Measurements from ENCODE around the gene KRT73. TPM values are rescaled to one million over a fixed set of nuclear protein-coding genes. Genes with fewer than 3 reads are reported as not detected.

The KRT73 gene
- total and polyA plus RNA-seq, 2 of the 8 experiments (the other 6 are each of a cell fraction or from before 2014, with no cell fraction given), result not detected

DNA sequence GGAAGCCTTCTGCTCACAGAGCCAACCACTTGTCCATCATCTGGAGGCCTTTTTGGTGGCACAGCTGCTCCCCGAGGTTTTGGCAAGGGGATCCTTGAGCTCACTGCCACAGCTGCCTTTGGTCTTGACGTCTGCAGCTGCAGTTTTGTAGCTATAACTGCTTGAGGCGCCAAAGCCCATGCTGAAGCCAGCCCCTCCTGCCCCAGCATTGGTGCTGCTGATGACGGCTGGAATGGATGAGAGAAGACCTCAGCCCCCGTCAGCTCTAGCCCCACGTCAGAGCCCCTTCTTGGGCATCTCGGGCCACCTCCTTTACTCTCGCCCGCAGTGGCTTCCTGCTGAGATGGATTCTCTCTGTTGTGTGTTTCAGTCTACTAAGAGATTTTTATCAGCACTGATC is 32.4 kb downstream of the KRT73 start:
- Histone ChIP-seq H4K20me1 (replicated peaks in 1 of 2; ENCODE audit: control insufficient read depth in 1 of 2, insufficient read depth in 2 of 2, low read length in 2 of 2) (no peaks in the 10 kb centered on the region), H3K36me3 (ENCODE audit: control insufficient read depth in 2 of 4, insufficient read depth in 4 of 4, low read length in 3 of 4) (no peaks in the 10 kb centered on the region), H3K56ac (replicated peaks; ENCODE audit: insufficient read length, low read depth, low read length) (no peak overlapping the region), H2BK120ac (replicated peaks; ENCODE audit: low read depth, low read length) (no peak overlapping the region), H3K23me2 (ENCODE audit: low read depth, low read length) (no peaks in the 10 kb centered on the region), H3K14ac (ENCODE audit: insufficient read length) (no peak overlapping the region), H3K18ac (ENCODE audit: extremely low read depth, low read length) (no peak overlapping the region), H4K91ac (replicated peaks; ENCODE audit: insufficient read length, low read length) (no peak overlapping the region), H2BK5ac (ENCODE audit: low read depth, low read length) (no peak overlapping the region), H2AK5ac (ENCODE audit: low read depth, low read length) (no peak overlapping the region), H3K4me2 (ENCODE audit: insufficient read depth in 1 of 2, low read depth in 2 of 2, low read length in 2 of 2) (no peak overlapping the region), H3K9ac (replicated peaks in 1 of 4; ENCODE audit: extremely low read depth in 1 of 4, low read depth in 3 of 4, low read length in 3 of 4) (no peak overlapping the region), H3K4me3 (ENCODE audit: extremely low read depth in 1 of 4, insufficient read depth in 2 of 4, low read depth in 3 of 4, low read length in 4 of 4) (no peak overlapping the region), H2AFZ (ENCODE audit: low read length) (no peak overlapping the region), H3K27me3 (replicated peaks in 1 of 4; ENCODE audit: control insufficient read depth in 3 of 4, extremely low read depth in 1 of 4, insufficient read depth in 3 of 4, low read length in 3 of 4) (no peaks in the 10 kb centered on the region; a peak in 1 of 7 replicates), H2BK12ac (ENCODE audit: low read depth, low read length) (no peak overlapping the region), H2BK20ac (ENCODE audit: low read length) (no peak overlapping the region), H3K4ac (replicated peaks; ENCODE audit: insufficient read length, low read depth, low read length) (no peak overlapping the region), H3K9me3 (ENCODE audit: insufficient read depth in 2 of 2, low read depth in 1 of 2, low read length in 1 of 2) (peaks cover 9% of the 10 kb centered on the region in 2 experiments), H3K4me1 (replicated peaks in 1 of 4; ENCODE audit: control insufficient read depth in 3 of 4, insufficient read depth in 4 of 4, low read length in 3 of 4) (no peaks in the 10 kb centered on the region), H4K8ac (ENCODE audit: extremely low read depth, insufficient read depth, low read length) (no peak overlapping the region), H3K79me1 (ENCODE audit: low read depth, low read length) (no peaks in the 10 kb centered on the region), H3K27ac (ENCODE audit: low read depth, low read length) (no peak overlapping the region), H2BK15ac (ENCODE audit: low read length) (no peak overlapping the region), H4K5ac (ENCODE audit: insufficient read length, low read depth, low read length) (no peak overlapping the region), H3K79me2 (ENCODE audit: control insufficient read depth in 1 of 2, insufficient read depth in 2 of 2, low read length in 2 of 2) (no peaks in the 10 kb centered on the region), H3K23ac (ENCODE audit: insufficient read length) (no peak overlapping the region)
- 80% methylated on average over 8 of the region's 9 CpGs; no CpG with 5 or more reads in 1 of the 2 experiments for WGBS, 2 experiments (ENCODE audit: extremely low coverage in 1 of 2, insufficient coverage in 1 of 2, insufficient read length in 1 of 2, insufficient replicate concordance in 2 of 2, low coverage in 1 of 2, low lambda C conversion rate in 2 of 2, missing lambda C conversion rate in 1 of 2)
- ChIA-PET POLR2A (ENCODE audit: partially characterized antibody) (no interaction called here), CTCF (ENCODE audit: partially characterized antibody) (interaction anchor here (0.6 to 23.2 kb wide), 27 partner anchors 10 to 445 kb away, joined by 3 to 502 read pairs (median 4); partner anchors contain the start of genes KRT71 and KRT85)
- FAIRE-seq (no peak), DNase-seq (ENCODE audit: low read depth in 1 of 2, low spot score in 2 of 2) (no peak)
- TF ChIP-seq, protein P1, sequence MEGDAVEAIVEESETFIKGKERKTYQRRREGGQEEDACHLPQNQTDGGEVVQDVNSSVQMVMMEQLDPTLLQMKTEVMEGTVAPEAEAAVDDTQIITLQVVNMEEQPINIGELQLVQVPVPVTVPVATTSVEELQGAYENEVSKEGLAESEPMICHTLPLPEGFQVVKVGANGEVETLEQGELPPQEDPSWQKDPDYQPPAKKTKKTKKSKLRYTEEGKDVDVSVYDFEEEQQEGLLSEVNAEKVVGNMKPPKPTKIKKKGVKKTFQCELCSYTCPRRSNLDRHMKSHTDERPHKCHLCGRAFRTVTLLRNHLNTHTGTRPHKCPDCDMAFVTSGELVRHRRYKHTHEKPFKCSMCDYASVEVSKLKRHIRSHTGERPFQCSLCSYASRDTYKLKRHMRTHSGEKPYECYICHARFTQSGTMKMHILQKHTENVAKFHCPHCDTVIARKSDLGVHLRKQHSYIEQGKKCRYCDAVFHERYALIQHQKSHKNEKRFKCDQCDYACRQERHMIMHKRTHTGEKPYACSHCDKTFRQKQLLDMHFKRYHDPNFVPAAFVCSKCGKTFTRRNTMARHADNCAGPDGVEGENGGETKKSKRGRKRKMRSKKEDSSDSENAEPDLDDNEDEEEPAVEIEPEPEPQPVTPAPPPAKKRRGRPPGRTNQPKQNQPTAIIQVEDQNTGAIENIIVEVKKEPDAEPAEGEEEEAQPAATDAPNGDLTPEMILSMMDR (IDR thresholded peaks at IDR 0.05; ENCODE audit: control extremely low read depth in 1 of 3, insufficient read depth in 1 of 3, low read depth in 1 of 3, low read length in 3 of 3), result peak in 2 of 3 experiments; percentile 13 to 18; a peak in 2 of 4 replicates
- TF ChIP-seq KDM4A (IDR thresholded peaks at IDR 0.05; ENCODE audit: low read depth, low read length, severe bottlenecking) (no peak), POU5F1 (IDR thresholded peaks at IDR 0.05; ENCODE audit: low read depth, low read length) (no peak), GTF2F1 (IDR thresholded peaks at IDR 0.05; ENCODE audit: borderline replicate concordance, low read depth, low read length) (no peak), TAF7 (optimal IDR thresholded peaks at IDR 0.05; ENCODE audit: borderline replicate concordance, low read depth, low read length) (no peak), RAD21 (IDR thresholded peaks at IDR 0.05 in 1 of 2, conservative IDR thresholded peaks at IDR 0.05 in 1 of 2; ENCODE audit: low read depth in 2 of 2, low read length in 2 of 2) (peak; percentile 38 to 55; a peak in 3 of 4 replicates)
- TF ChIP-seq, protein P2, sequence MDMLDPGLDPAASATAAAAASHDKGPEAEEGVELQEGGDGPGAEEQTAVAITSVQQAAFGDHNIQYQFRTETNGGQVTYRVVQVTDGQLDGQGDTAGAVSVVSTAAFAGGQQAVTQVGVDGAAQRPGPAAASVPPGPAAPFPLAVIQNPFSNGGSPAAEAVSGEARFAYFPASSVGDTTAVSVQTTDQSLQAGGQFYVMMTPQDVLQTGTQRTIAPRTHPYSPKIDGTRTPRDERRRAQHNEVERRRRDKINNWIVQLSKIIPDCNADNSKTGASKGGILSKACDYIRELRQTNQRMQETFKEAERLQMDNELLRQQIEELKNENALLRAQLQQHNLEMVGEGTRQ (IDR thresholded peaks at IDR 0.05; ENCODE audit: low read length), result no peak

Data from H1 (cell line).